PC-9 (cell line): Measurements from ENCODE around the gene MICAL3. TPM values are rescaled to one million over a fixed set of nuclear protein-coding genes. Genes with fewer than 3 reads are reported as not detected.
"Not testable (repeated sequence)": the region's sequence is repeated elsewhere in the genome, so short reads cannot be mapped to it uniquely, and the experiment has no call there.

Source experiments
- BruUV-seq: library from RNA; stranded (reverse); fragments of 400-500 nt; replicated peaks from 2 replicates; lab custom pipeline; 2021; lab: Mats Ljungman, UMichigan
- CTCF ChIA-PET: fragments of 300-600 bp; sonication (Branson Sonifier 250); formaldehyde crosslinking; loops from one replicate; lab custom pipeline; 2022; ENCODE audit warnings: antibody characterized with exemption; lab: Charles Lee
- POLR2A ChIA-PET: fragments of 300-600 bp; sonication (Branson Sonifier 250); formaldehyde crosslinking; loops from one replicate; lab custom pipeline; 2022; ENCODE audit warnings: antibody characterized with exemption; ENCODE audit not compliant: unreplicated experiment; lab: Charles Lee
- DNase-seq, 2 experiments: peaks; one replicate each; pipeline versions ENCODE4 v3.0.0 to v3.0.0-alpha.2; 2015 to 2022; ENCODE audit warnings: mixed read lengths in 1 of 2
- H2AFZ ChIP-seq: fragments of 200-600 bp; sonication (generic); 2 replicates; pipeline ENCODE4 v1.8.1; 2017; ENCODE audit warnings: antibody characterized with exemption
- H3F3A ChIP-seq: fragments of 200-600 bp; sonication (generic); 2 replicates; pipeline ENCODE4 v1.8.1; 2017; ENCODE audit warnings: antibody characterized with exemption, mild to moderate bottlenecking, low read depth; ENCODE audit not compliant: insufficient read depth
- H3K27ac ChIP-seq: fragments of 200-600 bp; sonication (generic); 2 replicates; pipeline ENCODE4 v1.6.1; 2016; ENCODE audit warnings: mixed run types
- H3K27me3 ChIP-seq: fragments of 200-600 bp; sonication (generic); 2 replicates; pipeline ENCODE4 v1.6.1; 2016; ENCODE audit warnings: low read depth, mixed run types; ENCODE audit not compliant: insufficient read depth
- H3K36me3 ChIP-seq: fragments of 200-600 bp; sonication (generic); 2 replicates; pipeline ENCODE4 v1.6.1; 2016; ENCODE audit warnings: low read depth, mixed run types
- H3K4me1 ChIP-seq: fragments of 200-600 bp; sonication (generic); replicated peaks from 2 replicates; pipeline ENCODE4 v1.6.1; 2016; ENCODE audit warnings: mixed run types; ENCODE audit not compliant: insufficient read depth
- H3K4me2 ChIP-seq: fragments of 200-600 bp; sonication (generic); 2 replicates; pipeline ENCODE4 v1.6.1; 2017; ENCODE audit warnings: mixed run types
- H3K4me3 ChIP-seq: fragments of 200-600 bp; sonication (generic); 2 replicates; pipeline ENCODE4 v1.6.1; 2016; ENCODE audit warnings: mixed run types
- H3K79me2 ChIP-seq: fragments of 200-600 bp; sonication (generic); 2 replicates; pipeline ENCODE4 v1.6.1; 2017; ENCODE audit warnings: low read depth, mixed run types
- H3K9me2 ChIP-seq: fragments of 200-600 bp; sonication (generic); 2 replicates; pipeline ENCODE4 v1.8.1; 2017; ENCODE audit warnings: mild to moderate bottlenecking; ENCODE audit not compliant: insufficient read depth
- H3K9me3 ChIP-seq: fragments of 200-600 bp; sonication (generic); 2 replicates; pipeline ENCODE4 v1.8.1; 2016; ENCODE audit warnings: low read depth; ENCODE audit not compliant: insufficient read depth
- H4K20me1 ChIP-seq: fragments of 200-600 bp; sonication (generic); 2 replicates; pipeline ENCODE4 v1.8.1; 2017; ENCODE audit not compliant: insufficient read depth
- EZH2 ChIP-seq: fragments of 200-600 bp; sonication (generic); IDR thresholded peaks from 2 replicates; pipeline ENCODE4 v1.8.0; 2017; ENCODE audit warnings: antibody characterized with exemption, low read depth
- intact Hi-C: fragments of 100-400 bp; cut with micrococcal nuclease; formaldehyde crosslinking; loops from one replicate; pipeline ENCODE4 v1.10.0; 2022; ENCODE audit not compliant: unreplicated experiment
- total RNA-seq: library from RNA; stranded (reverse); gene quantifications from 2 replicates; pipeline ENCODE4 v1.2.3, GENCODE V29; 2021
- TF ChIP-seq, protein P1 (sequence below): fragments of 200-600 bp; sonication (generic); conservative IDR thresholded peaks from 2 replicates; pipeline ENCODE4 v1.6.1; 2017; ENCODE audit warnings: mixed run types, antibody characterized with exemption, mild to moderate bottlenecking, moderate library complexity

The MICAL3 gene
- total RNA-seq, 1 experiment from 2014 or later = 27.4 TPM

DNA sequence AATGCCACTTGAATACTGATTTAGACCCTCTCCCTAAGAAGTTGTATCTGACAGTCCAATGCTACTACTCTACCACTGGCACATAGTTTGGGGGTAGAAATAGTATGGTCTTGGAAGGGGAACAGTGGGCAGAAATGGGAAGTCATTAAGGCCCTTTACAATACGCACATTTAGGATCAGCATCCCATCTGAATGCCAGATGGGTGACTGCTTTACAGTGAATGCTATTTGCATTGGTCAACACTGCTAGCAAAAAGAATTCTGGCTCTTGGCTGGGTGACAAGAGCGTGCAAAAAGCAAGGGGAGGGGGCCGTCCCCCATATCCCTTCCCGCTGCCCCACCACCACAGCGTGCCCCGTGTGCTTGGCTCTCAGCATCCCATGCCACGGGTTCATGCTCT is 145.4 kb downstream of the MICAL3 start:
- Histone ChIP-seq H3K9me2 (no peaks in the 10 kb centered on the region), H3K4me3 (no peak overlapping the region), H4K20me1 (no peaks in the 10 kb centered on the region), H3K36me3 (no peaks in the 10 kb centered on the region), H3K27me3 (no peaks in the 10 kb centered on the region), H3K79me2 (no peaks in the 10 kb centered on the region), H3K4me2 (no peak overlapping the region), H3K4me1 (no peaks in the 10 kb centered on the region), H3K9me3 (no peaks in the 10 kb centered on the region), H3K27ac (no peak overlapping the region), H3F3A (no peaks in the 10 kb centered on the region), H2AFZ (no peak overlapping the region)
- intact Hi-C loops = no loop called here
- DNase-seq = no peak
- ChIA-PET POLR2A (no interaction called here), CTCF (no interaction called here)
- no TSS peak for BruUV-seq
- TF ChIP-seq EZH2 = no peak
- TF ChIP-seq, protein P1, sequence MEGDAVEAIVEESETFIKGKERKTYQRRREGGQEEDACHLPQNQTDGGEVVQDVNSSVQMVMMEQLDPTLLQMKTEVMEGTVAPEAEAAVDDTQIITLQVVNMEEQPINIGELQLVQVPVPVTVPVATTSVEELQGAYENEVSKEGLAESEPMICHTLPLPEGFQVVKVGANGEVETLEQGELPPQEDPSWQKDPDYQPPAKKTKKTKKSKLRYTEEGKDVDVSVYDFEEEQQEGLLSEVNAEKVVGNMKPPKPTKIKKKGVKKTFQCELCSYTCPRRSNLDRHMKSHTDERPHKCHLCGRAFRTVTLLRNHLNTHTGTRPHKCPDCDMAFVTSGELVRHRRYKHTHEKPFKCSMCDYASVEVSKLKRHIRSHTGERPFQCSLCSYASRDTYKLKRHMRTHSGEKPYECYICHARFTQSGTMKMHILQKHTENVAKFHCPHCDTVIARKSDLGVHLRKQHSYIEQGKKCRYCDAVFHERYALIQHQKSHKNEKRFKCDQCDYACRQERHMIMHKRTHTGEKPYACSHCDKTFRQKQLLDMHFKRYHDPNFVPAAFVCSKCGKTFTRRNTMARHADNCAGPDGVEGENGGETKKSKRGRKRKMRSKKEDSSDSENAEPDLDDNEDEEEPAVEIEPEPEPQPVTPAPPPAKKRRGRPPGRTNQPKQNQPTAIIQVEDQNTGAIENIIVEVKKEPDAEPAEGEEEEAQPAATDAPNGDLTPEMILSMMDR = no peak

DNA sequence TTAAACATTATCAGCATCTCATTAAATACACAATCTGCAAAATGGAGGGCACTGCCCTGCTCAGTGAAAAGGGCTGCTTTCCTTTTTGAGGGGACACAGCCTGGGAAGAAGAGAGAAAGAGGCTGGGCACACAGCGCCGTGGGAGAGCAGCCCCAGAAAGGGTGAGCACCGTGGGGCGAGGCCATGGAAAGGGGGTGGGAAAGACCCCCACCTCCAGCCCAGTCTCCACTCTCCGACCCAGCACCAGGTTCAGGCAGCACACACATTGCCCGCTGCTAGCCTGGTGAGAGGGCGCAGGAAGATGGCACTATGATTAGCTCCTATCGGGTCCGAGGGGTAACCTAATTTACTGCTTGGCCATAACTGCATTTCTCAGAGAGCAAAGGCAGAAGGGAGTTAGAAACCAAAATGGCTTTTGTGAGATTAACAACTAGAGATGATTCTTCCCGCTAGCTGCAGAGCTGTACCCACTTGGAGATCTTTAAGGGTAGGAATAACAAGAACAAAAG is 146.1 kb downstream of the MICAL3 start:
- no peak overlapping the region for H3K27ac ChIP-seq
- DNase-seq = no peak
- no peaks in the 10 kb centered on the region for H3K9me3 ChIP-seq
- no peaks in the 10 kb centered on the region for H3K9me2 ChIP-seq
- intact Hi-C loops = no loop called here
- no peaks in the 10 kb centered on the region for H3K36me3 ChIP-seq
- ChIA-PET POLR2A (no interaction called here), CTCF (no interaction called here)
- H3K4me3 ChIP-seq = no peak overlapping the region
- H4K20me1 ChIP-seq = no peaks in the 10 kb centered on the region
- H3K79me2 ChIP-seq = no peaks in the 10 kb centered on the region
- H3K4me1 ChIP-seq = no peaks in the 10 kb centered on the region
- no peak overlapping the region for H3K4me2 ChIP-seq
- TF ChIP-seq, protein P1 = no peak
- TF ChIP-seq EZH2 = no peak
- H2AFZ ChIP-seq = no peak overlapping the region
- BruUV-seq = no TSS peak
- H3K27me3 ChIP-seq = no peaks in the 10 kb centered on the region
- H3F3A ChIP-seq = no peaks in the 10 kb centered on the region

DNA sequence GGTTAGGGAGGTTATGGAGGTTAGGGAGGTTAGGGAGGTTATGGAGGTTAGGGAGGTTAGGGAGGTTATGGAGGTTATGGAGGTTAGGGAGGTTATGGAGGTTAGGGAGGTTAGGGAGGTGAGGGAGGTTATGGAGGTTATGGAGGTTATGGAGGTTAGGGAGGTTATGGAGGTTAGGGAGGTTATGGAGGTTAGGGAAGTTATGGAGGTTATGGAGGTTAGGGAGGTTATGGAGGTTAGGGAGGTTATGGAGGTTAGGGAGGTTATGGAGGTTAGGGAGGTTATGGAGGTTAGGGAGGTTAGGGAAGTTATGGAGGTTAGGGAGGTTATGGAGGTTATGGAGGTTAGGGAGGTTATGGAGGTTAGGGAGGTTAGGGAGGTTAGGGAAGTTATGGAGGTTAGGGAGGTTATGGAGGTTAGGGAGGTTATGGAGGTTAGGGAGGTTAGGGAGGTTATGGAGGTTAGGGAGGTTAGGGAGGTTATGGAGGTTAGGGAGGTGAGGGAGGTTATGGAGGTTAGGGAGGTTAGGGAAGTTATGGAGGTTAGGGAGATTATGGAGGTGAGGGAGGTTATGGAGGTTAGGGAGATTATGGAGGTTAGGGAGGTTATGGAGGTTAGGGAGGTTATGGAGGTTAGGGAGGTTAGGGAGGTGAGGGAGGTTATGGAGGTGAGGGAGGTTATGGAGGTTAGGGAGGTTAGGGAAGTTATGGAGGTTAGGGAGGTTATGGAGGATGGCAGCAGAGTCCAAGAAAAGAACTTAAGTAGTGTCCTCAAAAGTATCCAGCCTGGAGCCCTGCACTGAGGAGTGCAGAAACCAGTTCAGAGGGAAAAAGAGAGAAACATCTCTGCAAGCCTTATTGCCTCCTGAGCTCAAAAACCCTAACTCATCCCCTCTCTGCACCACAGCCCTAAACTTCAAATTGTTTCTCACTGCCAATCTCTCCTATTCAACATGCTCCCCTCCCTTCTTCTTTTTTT is 147.2 kb downstream of the MICAL3 start:
- H3K4me3 ChIP-seq, H3K27me3 ChIP-seq, H3K36me3 ChIP-seq, H3K9me3 ChIP-seq, H3K4me2 ChIP-seq, POLR2A ChIA-PET, H3K4me1 ChIP-seq, H3K27ac ChIP-seq, H3K79me2 ChIP-seq, H3F3A ChIP-seq, intact Hi-C loops, H4K20me1 ChIP-seq, BruUV-seq, H3K9me2 ChIP-seq, H2AFZ ChIP-seq, DNase-seq, CTCF ChIA-PET: not testable (repeated sequence)
